Measurements from ENCODE around the gene KRT6B. TPM values are rescaled to one million over a fixed set of nuclear protein-coding genes. Genes with fewer than 3 reads are reported as not detected.

KRT6B gene
- total and polyA plus RNA-seq, 9 donors = 0.11 TPM; not detected in 8

DNA sequence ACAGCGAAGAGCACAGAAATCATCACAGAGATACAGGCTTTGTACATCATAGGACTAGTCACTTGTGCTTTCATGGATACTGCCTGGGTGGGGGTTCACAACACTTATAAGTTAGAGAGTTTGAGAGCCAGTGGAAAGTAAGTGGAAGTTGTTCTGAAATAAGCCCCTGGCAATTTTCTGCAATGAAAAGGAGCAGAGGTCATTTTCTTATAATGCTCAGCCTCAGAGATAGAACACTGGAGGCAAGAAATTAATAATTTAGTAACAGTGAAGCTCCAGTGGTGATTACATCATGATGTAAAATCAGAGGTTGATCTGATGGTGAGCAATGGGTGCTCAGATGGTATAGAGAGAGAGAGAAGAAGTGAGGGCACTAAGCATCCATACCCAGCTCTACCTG is 35.3 kb upstream of the KRT6B start:
- WGBS, 3 donors = 1 to 94% (median 91%) methylated on average over 1 of the region's 1 CpG
- intact Hi-C loops (cut with DNase I) = no loop called here
- no peaks in the 10 kb centered on the region for H3K36me3 ChIP-seq
- H3K4me1 ChIP-seq (ENCODE audit: insufficient read depth) = no peaks in the 10 kb centered on the region
- H3K27me3 ChIP-seq = no peaks in the 10 kb centered on the region
- TF ChIP-seq, protein P1, sequence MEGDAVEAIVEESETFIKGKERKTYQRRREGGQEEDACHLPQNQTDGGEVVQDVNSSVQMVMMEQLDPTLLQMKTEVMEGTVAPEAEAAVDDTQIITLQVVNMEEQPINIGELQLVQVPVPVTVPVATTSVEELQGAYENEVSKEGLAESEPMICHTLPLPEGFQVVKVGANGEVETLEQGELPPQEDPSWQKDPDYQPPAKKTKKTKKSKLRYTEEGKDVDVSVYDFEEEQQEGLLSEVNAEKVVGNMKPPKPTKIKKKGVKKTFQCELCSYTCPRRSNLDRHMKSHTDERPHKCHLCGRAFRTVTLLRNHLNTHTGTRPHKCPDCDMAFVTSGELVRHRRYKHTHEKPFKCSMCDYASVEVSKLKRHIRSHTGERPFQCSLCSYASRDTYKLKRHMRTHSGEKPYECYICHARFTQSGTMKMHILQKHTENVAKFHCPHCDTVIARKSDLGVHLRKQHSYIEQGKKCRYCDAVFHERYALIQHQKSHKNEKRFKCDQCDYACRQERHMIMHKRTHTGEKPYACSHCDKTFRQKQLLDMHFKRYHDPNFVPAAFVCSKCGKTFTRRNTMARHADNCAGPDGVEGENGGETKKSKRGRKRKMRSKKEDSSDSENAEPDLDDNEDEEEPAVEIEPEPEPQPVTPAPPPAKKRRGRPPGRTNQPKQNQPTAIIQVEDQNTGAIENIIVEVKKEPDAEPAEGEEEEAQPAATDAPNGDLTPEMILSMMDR (IDR thresholded peaks at IDR 0.05) = no peak
- TF ChIP-seq EP300 (IDR thresholded peaks at IDR 0.05) = no peak
- TF ChIP-seq POLR2A (IDR thresholded peaks at IDR 0.05) = no peak
- no peak overlapping the region for H3K4me3 ChIP-seq
- no peak for DNase-seq
- H3K9me3 ChIP-seq = no peaks in the 10 kb centered on the region
- H3K27ac ChIP-seq = no peak overlapping the region

DNA sequence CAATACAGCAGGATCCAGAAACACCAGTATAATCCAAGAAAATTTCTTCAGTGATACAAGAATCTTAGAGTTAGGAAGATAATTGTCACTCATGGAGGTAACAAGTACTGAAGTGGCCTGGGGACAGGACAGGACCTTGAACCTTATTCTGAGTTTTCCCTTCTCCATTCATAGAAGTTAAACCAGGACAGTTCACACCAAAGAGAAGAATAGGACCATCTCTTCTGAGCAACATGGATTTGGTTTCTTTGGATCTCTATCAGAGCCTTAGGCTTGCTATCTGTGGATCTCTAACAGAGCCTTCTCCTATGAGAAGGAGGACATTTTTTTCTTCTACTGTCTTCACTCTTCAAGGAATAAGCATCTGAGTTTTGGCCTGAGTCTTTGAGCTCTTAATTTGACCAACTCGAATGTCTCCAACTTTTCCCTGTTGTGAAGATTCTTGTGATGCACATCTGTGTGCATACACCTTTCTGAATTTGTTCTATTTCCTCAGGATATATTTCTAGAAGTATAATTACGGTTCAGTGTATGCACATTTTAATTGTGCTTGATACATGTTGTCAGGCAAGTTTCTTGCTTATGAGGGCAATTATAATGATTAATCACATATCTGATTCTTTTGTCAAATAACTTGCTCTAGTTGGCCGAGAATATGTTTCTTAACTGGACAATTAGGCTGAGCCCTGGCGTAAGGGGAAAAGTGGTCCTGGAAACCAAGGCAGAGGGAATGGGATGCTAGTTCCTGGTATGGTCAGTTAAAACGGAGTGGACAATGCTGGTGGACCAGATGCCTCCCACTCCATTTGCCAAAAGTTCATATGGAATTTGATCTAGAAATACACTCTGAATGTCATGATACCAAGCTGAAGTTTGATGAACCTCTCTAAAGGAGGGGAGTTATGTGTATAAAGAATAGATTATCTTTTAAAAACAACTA is 34.5 kb upstream of the KRT6B start:
- no peak for DNase-seq
- TF ChIP-seq EP300 (IDR thresholded peaks at IDR 0.05) (no peak), POLR2A (IDR thresholded peaks at IDR 0.05) (no peak)
- TF ChIP-seq, protein P1 (IDR thresholded peaks at IDR 0.05) = no peak
- no peak overlapping the region for H3K4me3 ChIP-seq
- no peaks in the 10 kb centered on the region for H3K4me1 ChIP-seq (ENCODE audit: insufficient read depth)
- no peaks in the 10 kb centered on the region for H3K27me3 ChIP-seq
- intact Hi-C loops (cut with DNase I) = no loop called here
- no peak overlapping the region for H3K27ac ChIP-seq
- 71 to 76% (median 73%) methylated on average over 5 of the region's 5 CpGs for WGBS, 3 donors
- H3K36me3 ChIP-seq = no peaks in the 10 kb centered on the region
- no peaks in the 10 kb centered on the region for H3K9me3 ChIP-seq

DNA sequence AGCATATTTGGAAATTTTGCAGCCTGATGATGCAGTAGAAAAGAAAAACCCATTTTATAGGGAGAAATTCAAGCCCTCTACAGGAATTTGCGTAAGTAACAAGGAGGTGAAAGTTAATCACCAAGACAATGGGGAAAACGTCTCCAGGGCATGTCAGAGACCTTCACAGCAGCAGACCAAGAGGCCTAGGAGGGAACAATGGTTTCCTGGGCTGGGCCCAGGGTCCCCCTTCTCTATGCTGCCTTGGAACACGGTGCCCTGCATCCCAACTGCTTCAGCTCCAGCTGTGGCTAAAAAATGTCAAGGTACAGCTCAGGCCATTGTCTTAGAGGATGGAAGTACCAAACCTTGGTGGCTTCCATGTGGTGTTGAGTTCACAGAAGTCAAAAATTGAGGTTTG is 28.1 kb upstream of the KRT6B start:
- Histone ChIP-seq H3K4me1 (ENCODE audit: insufficient read depth) (no peaks in the 10 kb centered on the region), H3K27ac (no peak overlapping the region), H3K4me3 (no peak overlapping the region), H3K36me3 (no peaks in the 10 kb centered on the region), H3K9me3 (no peaks in the 10 kb centered on the region), H3K27me3 (no peaks in the 10 kb centered on the region)
- intact Hi-C loops (cut with DNase I) = no loop called here
- DNase-seq = no peak
- TF ChIP-seq POLR2A (IDR thresholded peaks at IDR 0.05) (no peak), EP300 (IDR thresholded peaks at IDR 0.05) (no peak)
- TF ChIP-seq, protein P1 (IDR thresholded peaks at IDR 0.05) = no peak
- WGBS, 3 donors = 56 to 58% (median 57%) methylated on average over 3 of the region's 3 CpGs

DNA sequence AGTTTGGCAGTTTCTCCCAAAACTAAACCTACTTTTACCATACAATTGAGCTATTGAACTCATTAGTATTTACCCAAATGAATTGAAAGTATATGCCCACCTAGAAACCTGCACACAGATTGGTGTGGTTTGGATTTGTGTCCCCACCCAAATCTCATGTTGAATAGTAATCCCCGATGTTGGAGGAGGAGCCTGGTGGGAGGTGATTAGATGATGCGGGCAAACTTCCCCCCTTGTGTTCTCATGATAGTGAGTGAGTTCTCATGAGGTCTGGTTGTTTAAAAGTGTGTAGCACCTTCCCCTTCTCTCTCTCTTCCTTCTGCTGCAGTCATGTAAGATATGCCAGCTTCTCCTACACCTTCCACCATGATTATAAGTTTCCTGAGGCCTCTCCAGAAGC is 25.7 kb upstream of the KRT6B start:
- H3K36me3 ChIP-seq = no peaks in the 10 kb centered on the region
- intact Hi-C loops (cut with DNase I) = no loop called here
- no peak for DNase-seq
- WGBS, 3 donors = 43 to 92% (median 86%) methylated on average over 2 of the region's 2 CpGs
- no peaks in the 10 kb centered on the region for H3K4me1 ChIP-seq (ENCODE audit: insufficient read depth)
- no peak overlapping the region for H3K4me3 ChIP-seq
- no peaks in the 10 kb centered on the region for H3K9me3 ChIP-seq
- no peaks in the 10 kb centered on the region for H3K27me3 ChIP-seq
- H3K27ac ChIP-seq = no peak overlapping the region
- no peak for TF ChIP-seq POLR2A (IDR thresholded peaks at IDR 0.05)
- TF ChIP-seq EP300 (IDR thresholded peaks at IDR 0.05) = no peak
- TF ChIP-seq, protein P1 (IDR thresholded peaks at IDR 0.05) = no peak

All from ovary (tissue), 9 donors.